ENCODE measurements around the gene RASA3.

The RASA3 gene

GRCh38 chr13:114048443-114048842 is 84.0 kb downstream of the RASA3 start:
- TF ChIP-seq CTCF (IDR thresholded peaks at IDR 0.05; ENCODE audit: low read depth, low read length) = no peak
- no peak overlapping the region for H3K4me3 ChIP-seq (ENCODE audit: low read depth, low read length)

- no peak overlapping the region for H3K4me3 ChIP-seq (ENCODE audit: low read depth, low read length)
- TF ChIP-seq CTCF (IDR thresholded peaks at IDR 0.05; ENCODE audit: low read depth, low read length) = no peak
Observed at GRCh38 chr13:114047358-114047881, 85.0 kb downstream of the RASA3 start.

GRCh38 chr13:114046431-114046975 is 85.9 kb downstream of the RASA3 start:
- no peak for TF ChIP-seq CTCF (IDR thresholded peaks at IDR 0.05; ENCODE audit: low read depth, low read length)
- H3K4me3 ChIP-seq (ENCODE audit: low read depth, low read length) = no peak overlapping the region

- no peak for TF ChIP-seq CTCF (IDR thresholded peaks at IDR 0.05; ENCODE audit: low read depth, low read length)
- no peak overlapping the region for H3K4me3 ChIP-seq (ENCODE audit: low read depth, low read length)
Observed at GRCh38 chr13:114045113-114045735, 87.2 kb downstream of the RASA3 start.

GRCh38 chr13:114044486-114044885 is 87.9 kb downstream of the RASA3 start:
- no peak for TF ChIP-seq CTCF (IDR thresholded peaks at IDR 0.05; ENCODE audit: low read depth, low read length)
- no peak overlapping the region for H3K4me3 ChIP-seq (ENCODE audit: low read depth, low read length)

- no peak for TF ChIP-seq CTCF (IDR thresholded peaks at IDR 0.05; ENCODE audit: low read depth, low read length)
- H3K4me3 ChIP-seq (ENCODE audit: low read depth, low read length) = no peak overlapping the region
Observed at GRCh38 chr13:114043421-114044053, 88.9 kb downstream of the RASA3 start.
